IPS-20b (cell line): ENCODE measurements around the gene MAN2A2.
"Not testable (repeated sequence)": the region's sequence is repeated elsewhere in the genome, so short reads cannot be mapped to it uniquely, and the experiment has no call there.

Experiments
- H3K27ac ChIP-seq: one replicate; pipeline ENCODE4 v1.5.1; 2013; ENCODE audit warnings: low read length
- H3K27me3 ChIP-seq: 2 replicates; pipeline ENCODE4 v1.6.1; 2013; ENCODE audit warnings: mild to moderate bottlenecking, low read length, inconsistent platforms; ENCODE audit not compliant: insufficient read depth
- H3K36me3 ChIP-seq: 2 replicates; pipeline ENCODE4 v1.6.1; 2013; ENCODE audit warnings: low read depth, mild to moderate bottlenecking, inconsistent platforms, low read length, moderate library complexity; ENCODE audit not compliant: insufficient read depth
- H3K4me1 ChIP-seq: 2 replicates; pipeline ENCODE4 v1.6.1; 2013; ENCODE audit warnings: mild to moderate bottlenecking, control low read depth, inconsistent platforms, low read length, moderate library complexity; ENCODE audit not compliant: insufficient read depth
- H3K4me3 ChIP-seq: 2 replicates; pipeline ENCODE4 v1.5.1; 2013; ENCODE audit warnings: mild to moderate bottlenecking, low read length, inconsistent platforms
- H3K9ac ChIP-seq: 2 replicates; pipeline ENCODE4 v1.6.1; 2013; ENCODE audit warnings: low read depth, mild to moderate bottlenecking, inconsistent platforms, low read length, moderate library complexity
- H3K9me3 ChIP-seq: 2 replicates; pipeline ENCODE4 v1.6.1; 2013; ENCODE audit warnings: mild to moderate bottlenecking, low read depth, low read length, inconsistent platforms; ENCODE audit not compliant: insufficient read depth

MAN2A2 gene

DNA sequence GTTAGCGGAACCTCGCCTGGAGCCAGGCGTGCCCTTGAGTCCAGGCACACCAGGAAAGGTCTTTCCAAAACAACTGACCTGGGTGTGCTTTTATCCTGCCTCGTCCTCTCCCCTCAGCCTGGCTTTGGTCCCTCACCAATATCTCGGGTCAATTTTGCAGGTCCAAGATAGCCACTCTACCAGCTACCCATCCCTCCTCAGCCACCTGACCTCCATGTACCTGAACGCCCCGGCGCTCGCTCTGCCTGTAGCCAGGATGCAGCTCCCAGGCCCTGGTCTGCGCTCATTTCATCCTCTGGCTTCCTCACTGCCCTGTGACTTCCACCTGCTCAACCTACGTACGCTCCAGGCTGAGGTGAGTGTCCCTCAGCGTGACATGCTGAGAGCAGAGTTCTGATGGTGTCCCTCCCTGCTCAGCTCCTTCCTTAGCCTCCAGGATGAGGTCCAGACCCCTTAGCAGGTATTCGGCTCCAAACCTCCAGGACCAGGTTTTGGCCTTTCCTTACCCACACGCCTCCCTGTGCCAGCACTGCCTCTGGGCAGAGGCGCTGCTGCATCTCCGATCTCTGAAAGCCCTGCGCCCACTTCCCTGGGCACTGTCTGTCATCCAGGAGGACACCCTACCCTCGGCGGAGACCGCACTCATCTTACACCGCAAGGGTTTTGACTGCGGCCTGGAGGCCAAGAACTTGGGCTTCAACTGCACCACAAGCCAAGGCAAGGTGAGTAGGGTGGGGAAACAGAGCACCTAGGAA, 15.1 kb downstream of the MAN2A2 start:
- H3K27me3 ChIP-seq: no peaks in the 10 kb centered on the region
- no peaks in the 10 kb centered on the region for H3K9me3 ChIP-seq

DNA sequence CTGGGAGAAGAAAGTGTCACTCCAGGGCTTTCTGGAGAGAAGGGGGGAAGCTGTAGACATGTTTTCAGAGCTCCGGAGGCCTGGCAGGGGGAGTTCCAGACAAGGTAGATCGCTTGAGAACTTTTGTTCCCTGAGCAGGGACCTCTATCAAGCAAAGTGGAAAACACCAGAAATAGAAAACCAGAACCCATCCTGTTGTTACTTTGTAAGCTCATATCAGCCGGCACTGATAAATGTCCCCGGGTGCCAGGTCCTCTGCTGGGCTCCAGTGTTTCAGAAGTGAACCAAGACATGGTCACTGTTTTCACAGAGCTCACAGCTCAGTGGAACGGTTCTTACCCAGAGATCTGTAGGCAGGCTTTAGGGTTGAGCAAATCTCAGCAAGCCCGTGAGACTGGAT, 15.7 kb downstream of the MAN2A2 start:
- no peak overlapping the region for H3K4me3 ChIP-seq
- no peaks in the 10 kb centered on the region for H3K27me3 ChIP-seq
- no peaks in the 10 kb centered on the region for H3K9me3 ChIP-seq
- no peak overlapping the region for H3K27ac ChIP-seq
- H3K36me3 ChIP-seq: peaks cover 17% of the 10 kb centered on the region
- no peak overlapping the region for H3K9ac ChIP-seq
- no peaks in the 10 kb centered on the region for H3K4me1 ChIP-seq

More for the DNA sequence above, 15.1 kb downstream of the MAN2A2 start:
- no peak overlapping the region for H3K9ac ChIP-seq
- no peaks in the 10 kb centered on the region for H3K4me1 ChIP-seq
- H3K4me3 ChIP-seq: no peak overlapping the region
- peaks cover 20% of the 10 kb centered on the region for H3K36me3 ChIP-seq
- no peak overlapping the region for H3K27ac ChIP-seq

DNA sequence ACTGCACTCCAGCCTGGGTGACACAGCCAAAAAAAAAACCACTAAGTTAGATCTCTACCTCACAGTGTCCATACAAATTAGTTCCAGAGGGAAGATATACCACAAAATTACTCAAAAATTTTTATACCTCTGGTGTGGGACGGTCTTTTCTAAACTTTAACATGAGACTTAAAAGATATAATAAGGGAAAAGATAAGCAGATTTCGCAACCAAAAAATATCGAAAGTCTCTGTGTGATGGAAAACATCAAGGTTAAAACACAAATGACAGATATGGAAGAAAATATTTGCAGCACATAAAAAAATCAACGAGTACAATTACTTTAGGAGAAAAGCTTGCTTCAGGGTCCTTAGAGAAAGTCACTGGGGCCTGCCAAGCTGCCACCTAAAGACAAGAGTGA, 18.8 kb downstream of the MAN2A2 start:
- Histone ChIP-seq H3K4me1 (no peaks in the 10 kb centered on the region), H3K9ac (no peak overlapping the region), H3K27ac (no peak overlapping the region), H3K9me3 (no peaks in the 10 kb centered on the region), H3K36me3 (peaks cover 17% of the 10 kb centered on the region), H3K4me3 (no peak overlapping the region), H3K27me3 (no peaks in the 10 kb centered on the region)

DNA sequence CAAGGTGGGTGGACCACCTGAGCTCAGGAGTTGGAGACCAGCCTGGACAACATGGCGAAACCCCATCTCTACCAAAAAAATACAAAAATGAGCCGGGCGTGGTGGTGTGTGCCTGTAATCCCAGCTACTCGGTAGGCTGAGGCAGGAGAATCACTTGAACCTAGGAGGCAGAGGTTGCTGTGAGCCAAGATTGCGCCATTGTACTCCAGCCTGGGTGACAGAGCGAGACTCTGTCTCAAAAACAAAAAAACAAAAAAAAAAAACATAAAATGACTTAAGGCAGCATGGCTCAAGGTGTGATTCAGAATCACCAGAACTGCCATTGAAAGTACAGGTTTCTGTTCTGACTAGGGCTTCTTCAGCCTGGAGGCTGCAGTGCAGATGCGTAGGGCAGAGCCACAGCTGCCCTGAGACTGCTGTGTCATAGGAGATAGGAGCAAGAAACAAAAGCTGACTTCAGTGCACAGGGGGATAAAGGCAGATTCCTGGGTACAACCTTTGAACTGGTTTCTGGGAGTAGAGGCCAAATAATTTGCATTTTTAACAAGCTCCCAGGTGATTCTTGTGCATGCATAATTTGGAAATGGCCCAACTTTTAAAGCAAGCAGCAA, 19.7 kb downstream of the MAN2A2 start:
- peaks cover 17% of the 10 kb centered on the region for H3K36me3 ChIP-seq

DNA sequence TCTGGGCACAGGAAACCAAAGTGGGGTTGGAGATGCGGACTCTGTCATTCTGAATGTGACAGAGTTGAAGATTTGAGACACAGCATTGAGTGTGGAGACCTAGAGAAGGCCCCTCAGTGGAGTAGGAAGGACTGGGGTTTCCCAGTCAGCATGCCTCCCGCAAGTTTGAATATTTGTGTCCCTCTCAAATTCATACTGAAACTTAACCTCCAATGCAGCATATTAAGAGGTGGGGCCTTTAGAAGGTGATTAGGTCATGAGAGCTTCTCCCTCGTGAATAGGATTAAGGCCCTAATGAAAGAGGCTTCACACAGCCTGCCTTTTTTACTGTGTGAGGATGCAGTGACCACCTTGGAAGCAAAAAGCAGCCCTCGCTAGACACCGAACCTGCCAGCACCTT, 21.3 kb downstream of the MAN2A2 start:
- H3K36me3 ChIP-seq: peaks cover 10% of the 10 kb centered on the region; the same call in 1 of the 2 replicates
- H3K4me1 ChIP-seq: no peaks in the 10 kb centered on the region
- H3K9ac ChIP-seq: no peak overlapping the region
- H3K9me3 ChIP-seq: no peaks in the 10 kb centered on the region
- no peaks in the 10 kb centered on the region for H3K27me3 ChIP-seq
- no peak overlapping the region for H3K4me3 ChIP-seq
- H3K27ac ChIP-seq: no peak overlapping the region

More for the DNA sequence above, 19.7 kb downstream of the MAN2A2 start:
- not testable (repeated sequence) for H3K9me3 ChIP-seq, H3K4me1 ChIP-seq, H3K4me3 ChIP-seq, H3K9ac ChIP-seq, H3K27me3 ChIP-seq, H3K27ac ChIP-seq

DNA sequence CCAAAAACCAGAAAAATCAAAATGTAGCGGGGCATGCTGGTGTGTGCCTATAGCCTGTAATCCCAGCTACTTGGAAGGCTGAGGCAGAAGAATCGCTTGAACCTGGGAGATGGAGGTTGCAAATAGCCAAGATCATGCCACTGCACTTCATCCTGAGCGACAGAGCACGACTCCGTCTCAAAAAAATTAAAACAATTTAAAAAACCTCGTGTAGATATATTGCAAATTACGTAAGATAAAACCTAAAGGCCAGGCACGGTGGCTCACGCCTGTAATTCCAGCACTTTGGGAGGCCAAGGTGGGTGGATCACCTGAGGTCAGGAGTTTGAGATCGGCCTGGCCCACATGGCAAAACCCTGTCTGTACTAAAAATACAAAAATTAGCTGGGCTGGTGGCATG, 23.7 kb downstream of the MAN2A2 start:
- H3K9ac ChIP-seq, H3K27me3 ChIP-seq, H3K4me3 ChIP-seq, H3K9me3 ChIP-seq, H3K4me1 ChIP-seq, H3K27ac ChIP-seq, H3K36me3 ChIP-seq: not testable (repeated sequence)

DNA sequence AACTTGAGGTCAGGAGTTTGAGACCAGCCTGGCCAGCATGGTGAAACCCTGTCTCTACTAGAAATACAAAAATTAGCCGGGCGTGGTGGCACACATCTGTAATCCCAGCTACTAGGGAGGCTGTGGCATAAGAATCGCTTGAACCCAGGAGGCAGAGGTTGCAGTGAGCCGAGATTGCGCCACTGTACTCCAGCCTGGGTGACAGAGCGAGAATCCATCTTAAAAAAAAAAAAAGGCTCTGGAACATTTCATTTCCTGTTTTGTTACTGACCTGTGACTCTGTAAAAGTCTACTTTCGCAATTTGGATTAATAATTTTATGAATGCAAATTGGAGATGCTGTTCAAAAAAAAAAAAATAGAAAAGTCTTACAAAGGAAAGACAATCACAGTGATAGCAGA, 25.0 kb downstream of the MAN2A2 start:
- not testable (repeated sequence) for H3K36me3 ChIP-seq, H3K4me1 ChIP-seq, H3K9me3 ChIP-seq, H3K27me3 ChIP-seq, H3K9ac ChIP-seq, H3K27ac ChIP-seq, H3K4me3 ChIP-seq

DNA sequence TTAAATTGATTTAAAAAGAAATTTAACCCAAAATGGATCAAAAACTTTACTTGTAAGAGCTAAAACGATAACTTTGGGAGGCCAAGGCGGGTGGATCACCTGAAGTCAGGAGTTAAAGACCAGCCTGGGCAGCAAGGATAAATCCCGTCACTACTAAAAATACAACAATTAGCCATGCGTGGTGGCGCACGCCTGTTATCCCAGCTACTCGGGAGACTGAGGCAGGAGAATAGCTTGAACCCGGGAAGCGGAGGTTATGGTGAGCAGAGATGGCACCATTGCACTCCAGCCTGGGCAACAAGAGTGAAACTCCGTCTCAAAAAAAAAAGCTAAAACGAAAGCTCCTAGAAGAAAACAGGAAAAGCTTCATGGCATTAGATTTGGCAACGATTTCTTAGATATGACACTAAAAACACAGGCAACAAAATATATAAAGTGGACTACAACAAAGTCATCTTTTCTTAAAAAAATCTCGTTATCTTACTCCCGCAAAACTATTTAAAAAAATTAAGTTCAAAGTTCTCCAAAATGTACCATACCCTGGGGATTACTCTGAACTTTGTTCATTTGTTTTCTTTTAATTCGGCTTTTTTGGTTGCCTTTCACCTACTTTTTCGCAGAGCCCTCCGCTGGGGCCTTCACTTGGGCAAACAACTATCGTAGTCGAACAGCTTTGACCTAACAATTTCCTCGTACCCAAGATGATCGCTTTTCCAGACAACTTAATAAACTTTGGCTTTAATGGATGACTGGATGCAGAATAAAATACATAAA, 26.3 kb downstream of the MAN2A2 start:
- no peaks in the 10 kb centered on the region for H3K9me3 ChIP-seq
- H3K27ac ChIP-seq: no peak overlapping the region
- peaks cover 16% of the 10 kb centered on the region for H3K27me3 ChIP-seq
- no peak overlapping the region for H3K4me3 ChIP-seq
- peaks cover 2% of the 10 kb centered on the region; the same call in 1 of the 2 replicates for H3K4me1 ChIP-seq
- no peaks in the 10 kb centered on the region for H3K36me3 ChIP-seq
- H3K9ac ChIP-seq: no peak overlapping the region

DNA sequence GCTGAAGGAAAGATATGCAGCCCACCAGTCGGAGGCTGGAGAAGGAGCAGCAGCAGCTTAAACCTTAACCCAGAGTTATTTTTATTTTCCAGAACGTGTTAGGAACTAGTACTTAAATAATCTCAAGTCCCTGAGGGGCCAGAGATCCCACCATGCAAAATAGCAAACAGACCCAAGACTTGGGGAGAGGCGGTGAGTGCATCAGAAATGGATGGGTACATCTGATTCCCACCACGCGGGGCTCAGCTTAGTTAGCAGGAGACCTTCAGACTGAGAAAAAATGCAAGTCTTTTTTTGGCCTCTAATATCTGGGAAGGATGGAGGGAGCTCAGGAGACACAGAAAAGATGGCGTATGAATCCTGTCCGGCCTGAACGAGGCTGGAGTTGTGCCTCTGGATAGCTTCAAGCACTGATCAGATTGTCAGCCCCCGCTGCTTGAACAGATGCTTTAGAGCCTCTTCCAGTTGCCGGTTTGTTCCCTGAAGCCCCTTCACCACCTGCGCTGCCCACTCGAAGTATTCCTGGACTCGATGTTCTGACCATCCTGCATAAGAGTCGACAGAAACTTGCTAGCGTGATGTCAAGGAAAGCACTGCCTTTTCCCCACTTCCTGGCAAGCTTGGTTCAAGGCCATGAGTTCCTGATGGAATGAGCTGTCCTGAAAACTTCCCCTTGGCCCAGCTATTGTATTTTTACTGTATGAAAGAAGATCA, 27.9 kb downstream of the MAN2A2 start:
- Histone ChIP-seq H3K4me3 (peak overlapping the region; percentile 81; the same call in 1 of the 2 replicates), H3K9me3 (no peaks in the 10 kb centered on the region), H3K36me3 (no peaks in the 10 kb centered on the region), H3K4me1 (peaks cover 2% of the 10 kb centered on the region; the same call in 1 of the 2 replicates), H3K27ac (no peak overlapping the region), H3K27me3 (peaks cover 16% of the 10 kb centered on the region), H3K9ac (0 out of 2 replicates have a peak overlapping the region, but pooled peaks have one; percentile 34)

DNA sequence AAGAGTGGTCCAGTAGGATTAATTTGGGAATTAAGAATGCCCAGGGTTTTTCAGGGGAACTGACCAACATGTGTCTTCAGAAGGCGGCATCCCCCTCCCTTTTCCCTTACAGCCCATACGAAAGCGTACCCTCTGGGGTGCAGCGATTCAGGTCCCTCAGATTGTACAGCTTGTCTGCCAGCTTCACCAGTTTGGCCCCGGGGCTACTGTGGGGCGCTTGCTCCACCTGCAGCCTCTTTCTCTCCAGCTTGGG, 28.4 kb downstream of the MAN2A2 start:
- H3K27ac ChIP-seq: no peak overlapping the region
- peak overlapping the region; percentile 34; the same call in 1 of the 2 replicates for H3K9ac ChIP-seq
- peaks cover 16% of the 10 kb centered on the region for H3K27me3 ChIP-seq
- H3K36me3 ChIP-seq: peaks cover under 1% of the 10 kb centered on the region; the same call in 1 of the 2 replicates
- H3K9me3 ChIP-seq: no peaks in the 10 kb centered on the region
- peaks cover 2% of the 10 kb centered on the region; the same call in 1 of the 2 replicates for H3K4me1 ChIP-seq
- peak overlapping the region; percentile 81; the same call in 1 of the 2 replicates for H3K4me3 ChIP-seq

DNA sequence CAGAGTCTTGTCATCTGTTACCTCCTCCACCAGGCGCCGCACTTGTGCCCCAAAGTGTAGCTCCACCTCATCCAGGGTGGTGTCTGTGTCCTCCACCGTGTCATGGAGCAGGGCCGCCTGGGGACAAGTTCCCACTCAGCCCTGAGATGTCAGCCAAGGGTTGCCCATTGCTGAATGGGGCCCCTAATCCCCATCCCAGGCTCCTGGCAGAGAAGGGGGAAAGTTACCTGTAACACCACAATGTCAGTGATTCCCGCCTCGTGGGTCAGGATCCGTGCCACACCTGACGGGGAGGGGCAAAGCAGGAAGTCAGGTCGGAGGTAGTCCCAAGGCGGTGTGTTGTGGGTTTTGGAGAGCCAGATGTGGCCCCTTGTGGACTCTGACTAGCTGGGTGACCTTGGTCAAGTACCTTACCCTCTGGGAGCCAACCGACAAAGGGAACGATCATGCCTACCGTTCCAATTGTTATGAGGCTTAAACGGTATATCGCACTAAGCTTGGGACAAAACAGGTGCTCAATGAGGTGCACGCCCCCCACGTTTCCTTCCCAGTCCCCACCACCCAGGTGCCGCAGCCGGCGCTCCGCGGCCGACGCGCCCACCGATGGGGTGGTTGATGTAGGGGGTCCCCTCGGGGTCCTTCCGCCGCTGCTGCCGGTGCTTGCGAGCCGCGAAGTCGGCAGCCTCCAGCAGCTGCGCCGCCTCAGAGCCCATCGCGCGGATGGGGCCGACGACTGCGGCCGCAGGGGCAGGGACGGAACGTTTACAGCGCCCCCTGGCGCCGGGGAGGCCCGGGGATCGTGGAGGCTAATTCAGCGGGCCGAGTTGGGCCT, 28.9 kb downstream of the MAN2A2 start, which contains the start of gene HDDC3:
Gene HDDC3 (minus strand): TSS at position 722 of the 832 bp plus-strand sequence. CDS start 9 bp downstream, at position 713.
- Histone ChIP-seq H3K9ac (peak within 1 kb of the TSS; percentile 74), H3K9me3 (no peaks in the 10 kb centered on the region), H3K36me3 (peaks cover 6% of the 10 kb centered on the region; the same call in 1 of the 2 replicates), H3K27me3 (peaks cover 16% of the 10 kb centered on the region), H3K4me1 (peaks cover 2% of the 10 kb centered on the region; the same call in 1 of the 2 replicates), H3K27ac (no peak within 1 kb of the TSS), H3K4me3 (peak within 1 kb of the TSS; percentile 81)
